SK-N-SH treated with all-trans-retinoic acid at 6 μM for 48 hours (cell line): ENCODE data around the gene CD200R1.

Experiments used
- CREB5 ChIP-seq: fragments of 250-450 bp; sonication (Bioruptor Pico); IDR thresholded peaks from 2 replicates; pipeline ENCODE4 v1.5.1; 2020; ENCODE audit warnings: low read depth, mild to moderate bottlenecking, moderate library complexity
- ZFP3 ChIP-seq: fragments of 250-450 bp; sonication (Bioruptor Pico); IDR thresholded peaks from 2 replicates; pipeline ENCODE4 v1.5.0; 2020; ENCODE audit warnings: mild to moderate bottlenecking, moderate library complexity

- TF ChIP-seq ZFP3 (CRISPR knock-in tag) = no peak
- TF ChIP-seq CREB5 (CRISPR knock-in tag) = no peak
Measured at GRCh38 chr3:112973325-112974177, 1.4 kb downstream of the CD200R1 start.
